ENCODE measurements around the gene MIS18A.

- TF ChIP-seq CTCF (conservative IDR thresholded peaks at IDR 0.05), result no peak
- no peak for TF ChIP-seq EZH2 (IDR thresholded peaks at IDR 0.05; ENCODE audit: low read depth)
Measured at GRCh38 chr21:32233055-32233546, 45.7 kb downstream of the MIS18A start.
